ENCODE measurements around the gene ZBTB7C. TPM values are rescaled to one million over a fixed set of nuclear protein-coding genes. Genes with fewer than 3 reads are reported as not detected.

Gene ZBTB7C
- total and polyA plus RNA-seq, 10 of the 15 experiments (the other 5 are each of a cell fraction or from before 2014, with no cell fraction given), result under 0.01 to 0.08 (median 0.01) TPM; not detected in 7

DNA sequence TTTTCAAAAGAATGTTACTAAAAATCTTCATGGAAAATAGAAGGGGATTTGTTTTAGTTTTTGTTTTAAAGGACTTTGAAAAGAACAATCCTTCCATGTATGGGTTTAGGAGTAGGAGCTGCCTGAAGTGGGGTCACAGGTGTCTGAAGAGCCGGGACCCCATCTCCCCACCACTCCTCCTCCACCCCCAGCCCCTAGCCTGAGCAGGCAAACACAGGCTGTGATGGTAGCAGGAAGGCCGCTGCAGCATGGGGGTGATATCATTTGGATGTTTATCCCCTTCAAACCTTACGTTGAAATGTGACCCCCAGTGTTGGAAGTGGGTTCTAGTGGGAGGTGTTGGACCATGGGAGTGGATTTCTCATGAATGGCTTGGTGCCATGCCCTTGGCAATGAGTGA, 93.0 kb downstream of the ZBTB7C start (continued):
- TF ChIP-seq, protein P1, sequence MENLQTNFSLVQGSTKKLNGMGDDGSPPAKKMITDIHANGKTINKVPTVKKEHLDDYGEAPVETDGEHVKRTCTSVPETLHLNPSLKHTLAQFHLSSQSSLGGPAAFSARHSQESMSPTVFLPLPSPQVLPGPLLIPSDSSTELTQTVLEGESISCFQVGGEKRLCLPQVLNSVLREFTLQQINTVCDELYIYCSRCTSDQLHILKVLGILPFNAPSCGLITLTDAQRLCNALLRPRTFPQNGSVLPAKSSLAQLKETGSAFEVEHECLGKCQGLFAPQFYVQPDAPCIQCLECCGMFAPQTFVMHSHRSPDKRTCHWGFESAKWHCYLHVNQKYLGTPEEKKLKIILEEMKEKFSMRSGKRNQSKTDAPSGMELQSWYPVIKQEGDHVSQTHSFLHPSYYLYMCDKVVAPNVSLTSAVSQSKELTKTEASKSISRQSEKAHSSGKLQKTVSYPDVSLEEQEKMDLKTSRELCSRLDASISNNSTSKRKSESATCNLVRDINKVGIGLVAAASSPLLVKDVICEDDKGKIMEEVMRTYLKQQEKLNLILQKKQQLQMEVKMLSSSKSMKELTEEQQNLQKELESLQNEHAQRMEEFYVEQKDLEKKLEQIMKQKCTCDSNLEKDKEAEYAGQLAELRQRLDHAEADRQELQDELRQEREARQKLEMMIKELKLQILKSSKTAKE (IDR thresholded peaks at IDR 0.05; ENCODE audit: low read depth, poor library complexity, severe bottlenecking), result no peak
- no peak for TF ChIP-seq HDAC6 (IDR thresholded peaks at IDR 0.05; ENCODE audit: unreplicated experiment)
- TF ChIP-seq CEBPB (IDR thresholded peaks at IDR 0.05; ENCODE audit: borderline replicate concordance in 1 of 2, low read depth in 2 of 2, low read length in 2 of 2), result no peak

DNA sequence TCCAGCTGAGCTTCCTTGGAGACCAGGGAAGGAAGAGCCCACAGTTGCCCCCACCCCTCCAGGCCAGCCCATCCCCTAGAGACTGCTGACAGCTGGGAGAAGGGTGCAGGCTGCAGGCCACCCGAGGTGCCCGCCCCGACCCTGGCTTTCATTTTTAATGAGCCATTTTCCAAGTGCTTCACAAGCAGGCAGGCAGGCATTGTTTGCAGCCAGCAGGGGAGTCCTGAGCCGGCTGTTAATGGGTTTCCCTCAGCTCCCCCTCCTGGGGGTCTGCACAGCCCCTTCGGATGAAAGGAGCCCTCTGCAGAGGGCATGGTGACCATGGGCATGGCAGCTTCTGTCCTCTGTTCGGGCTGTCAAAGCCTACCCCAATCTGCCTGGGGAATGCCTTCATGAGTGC, 94.5 kb downstream of the ZBTB7C start:
- intact Hi-C loops (cut with micrococcal nuclease; ENCODE audit: unreplicated experiment), result no loop called here
- H3K27me3 ChIP-seq (replicated peaks in 1 of 2; ENCODE audit: control insufficient read depth in 2 of 2, insufficient read depth in 2 of 2, low read length in 1 of 2), result peaks cover 0 to 5% of the 10 kb centered on the region in 2 experiments; a peak in 2 of 4 replicates
- no peak for ATAC-seq

More for the DNA sequence above, 94.5 kb downstream of the ZBTB7C start:
- BruUV-seq (replicated peaks), result no TSS peak
- Histone ChIP-seq H3K4me3 (no peak overlapping the region), H3K36me3 (ENCODE audit: control insufficient read depth in 2 of 2, insufficient read depth in 2 of 2, low read length in 1 of 2) (no peaks in the 10 kb centered on the region), H3K79me2 (ENCODE audit: control insufficient read depth, insufficient read depth, low read length) (no peaks in the 10 kb centered on the region), H3K4me2 (ENCODE audit: control insufficient read depth, insufficient read depth) (no peak overlapping the region), H3K9me3 (replicated peaks; ENCODE audit: control insufficient read depth, insufficient read depth, low read length) (no peaks in the 10 kb centered on the region; the same call in 2 of the 3 replicates), H2AFZ (ENCODE audit: control insufficient read depth, low read depth, low read length) (no peak overlapping the region), H3K9ac (ENCODE audit: control insufficient read depth, insufficient read depth, low read length) (no peak overlapping the region), H3K27ac (ENCODE audit: control insufficient read depth, insufficient read depth) (no peak overlapping the region), H4K20me1 (ENCODE audit: control insufficient read depth, insufficient read depth) (no peaks in the 10 kb centered on the region), H3K4me1 (ENCODE audit: control insufficient read depth, insufficient read depth, low read length) (no peaks in the 10 kb centered on the region)
- RAD21 ChIA-PET (ENCODE audit: unreplicated experiment), result no interaction called here
- FAIRE-seq (no peak), DNase-seq (ENCODE audit: low read depth, low spot score) (no peak)
- TF ChIP-seq TCF3 (IDR thresholded peaks at IDR 0.05; ENCODE audit: borderline replicate concordance, insufficient read depth, low read depth, low read length), result no peak
- no peak for TF ChIP-seq SP1 (IDR thresholded peaks at IDR 0.05; ENCODE audit: low read depth, low read length)
- no peak for TF ChIP-seq SMC3 (IDR thresholded peaks at IDR 0.05; ENCODE audit: borderline replicate concordance, low read length)
- TF ChIP-seq SMAD5 (IDR thresholded peaks at IDR 0.05; ENCODE audit: low read depth), result no peak
- TF ChIP-seq, protein P2, sequence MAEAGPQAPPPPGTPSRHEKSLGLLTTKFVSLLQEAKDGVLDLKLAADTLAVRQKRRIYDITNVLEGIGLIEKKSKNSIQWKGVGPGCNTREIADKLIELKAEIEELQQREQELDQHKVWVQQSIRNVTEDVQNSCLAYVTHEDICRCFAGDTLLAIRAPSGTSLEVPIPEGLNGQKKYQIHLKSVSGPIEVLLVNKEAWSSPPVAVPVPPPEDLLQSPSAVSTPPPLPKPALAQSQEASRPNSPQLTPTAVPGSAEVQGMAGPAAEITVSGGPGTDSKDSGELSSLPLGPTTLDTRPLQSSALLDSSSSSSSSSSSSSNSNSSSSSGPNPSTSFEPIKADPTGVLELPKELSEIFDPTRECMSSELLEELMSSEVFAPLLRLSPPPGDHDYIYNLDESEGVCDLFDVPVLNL (IDR thresholded peaks at IDR 0.05; ENCODE audit: low read depth, low read length), result no peak
- no peak for TF ChIP-seq NFXL1 (IDR thresholded peaks at IDR 0.05; ENCODE audit: borderline replicate concordance)
- no peak for TF ChIP-seq POLR2A (IDR thresholded peaks at IDR 0.05; ENCODE audit: low read depth, low read length)
- TF ChIP-seq NBN (IDR thresholded peaks at IDR 0.05), result no peak
- TF ChIP-seq ZNF217 (IDR thresholded peaks at IDR 0.05), result no peak
- no peak for TF ChIP-seq ESRRA (IDR thresholded peaks at IDR 0.05; ENCODE audit: low read length)
- TF ChIP-seq NR2F1 (conservative IDR thresholded peaks at IDR 0.05), result no peak
- TF ChIP-seq SIN3A (IDR thresholded peaks at IDR 0.05; ENCODE audit: low read depth, low read length), result no peak
- TF ChIP-seq, protein P3, sequence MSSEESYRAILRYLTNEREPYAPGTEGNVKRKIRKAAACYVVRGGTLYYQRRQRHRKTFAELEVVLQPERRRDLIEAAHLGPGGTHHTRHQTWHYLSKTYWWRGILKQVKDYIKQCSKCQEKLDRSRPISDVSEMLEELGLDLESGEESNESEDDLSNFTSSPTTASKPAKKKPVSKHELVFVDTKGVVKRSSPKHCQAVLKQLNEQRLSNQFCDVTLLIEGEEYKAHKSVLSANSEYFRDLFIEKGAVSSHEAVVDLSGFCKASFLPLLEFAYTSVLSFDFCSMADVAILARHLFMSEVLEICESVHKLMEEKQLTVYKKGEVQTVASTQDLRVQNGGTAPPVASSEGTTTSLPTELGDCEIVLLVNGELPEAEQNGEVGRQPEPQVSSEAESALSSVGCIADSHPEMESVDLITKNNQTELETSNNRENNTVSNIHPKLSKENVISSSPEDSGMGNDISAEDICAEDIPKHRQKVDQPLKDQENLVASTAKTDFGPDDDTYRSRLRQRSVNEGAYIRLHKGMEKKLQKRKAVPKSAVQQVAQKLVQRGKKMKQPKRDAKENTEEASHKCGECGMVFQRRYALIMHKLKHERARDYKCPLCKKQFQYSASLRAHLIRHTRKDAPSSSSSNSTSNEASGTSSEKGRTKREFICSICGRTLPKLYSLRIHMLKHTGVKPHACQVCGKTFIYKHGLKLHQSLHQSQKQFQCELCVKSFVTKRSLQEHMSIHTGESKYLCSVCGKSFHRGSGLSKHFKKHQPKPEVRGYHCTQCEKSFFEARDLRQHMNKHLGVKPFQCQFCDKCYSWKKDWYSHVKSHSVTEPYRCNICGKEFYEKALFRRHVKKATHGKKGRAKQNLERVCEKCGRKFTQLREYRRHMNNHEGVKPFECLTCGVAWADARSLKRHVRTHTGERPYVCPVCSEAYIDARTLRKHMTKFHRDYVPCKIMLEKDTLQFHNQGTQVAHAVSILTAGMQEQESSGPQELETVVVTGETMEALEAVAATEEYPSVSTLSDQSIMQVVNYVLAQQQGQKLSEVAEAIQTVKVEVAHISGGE (CRISPR knock-in tag; IDR thresholded peaks at IDR 0.05), result no peak
- TF ChIP-seq, protein P4, sequence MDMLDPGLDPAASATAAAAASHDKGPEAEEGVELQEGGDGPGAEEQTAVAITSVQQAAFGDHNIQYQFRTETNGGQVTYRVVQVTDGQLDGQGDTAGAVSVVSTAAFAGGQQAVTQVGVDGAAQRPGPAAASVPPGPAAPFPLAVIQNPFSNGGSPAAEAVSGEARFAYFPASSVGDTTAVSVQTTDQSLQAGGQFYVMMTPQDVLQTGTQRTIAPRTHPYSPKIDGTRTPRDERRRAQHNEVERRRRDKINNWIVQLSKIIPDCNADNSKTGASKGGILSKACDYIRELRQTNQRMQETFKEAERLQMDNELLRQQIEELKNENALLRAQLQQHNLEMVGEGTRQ (IDR thresholded peaks at IDR 0.05; ENCODE audit: borderline replicate concordance, low read depth, low read length), result no peak
- CTCF ChIA-PET, result interaction anchor here (0.6 kb wide), 1 partner anchor 44 kb away, joined by 3 read pairs; no protein-coding TSS in a partner anchor
- WGBS (ENCODE audit: insufficient coverage, insufficient replicate concordance, low lambda C conversion rate, missing lambda C conversion rate), result 28% methylated on average over 6 of the region's 6 CpGs
- POLR2A ChIA-PET, result no interaction called here
- SMC1A ChIA-PET (ENCODE audit: uncharacterized antibody, unreplicated experiment), result no interaction called here
- in situ Hi-C loops (cut with MboI), result no loop called here

All from GM12878 (cell line).